CD4-positive, CD25-positive, alpha-beta regulatory T cell (primary cell): ENCODE measurements around the gene OPRD1. TPM values are rescaled to one million over a fixed set of nuclear protein-coding genes. Genes with fewer than 3 reads are reported as not detected.

ENCODE experiments used
- ATAC-seq, 2 donors: fragments of 150-1000 bp; cut with Tn5 transposase; one replicate each; pipeline ENCODE4 v1.10.0; 2021; ENCODE audit warnings: low read depth in 2 of 2, moderate number of reproducible peaks in 2 of 2, moderate library complexity in 1 of 2
- DNase-seq, 3 donors: peaks; one replicate each; pipeline versions ENCODE4 v3.0.0 to v3.0.0-alpha.2; 2012 to 2022; ENCODE audit warnings: mixed read lengths in 1 of 3
- H3K27ac ChIP-seq: one replicate; pipeline ENCODE4 v1.7.0; 2013; ENCODE audit warnings: mild to moderate bottlenecking, low read length; ENCODE audit not compliant: insufficient read depth, poor library complexity, severe bottlenecking
- H3K27me3 ChIP-seq: one replicate; pipeline ENCODE4 v1.7.0; 2013; ENCODE audit warnings: low read length; ENCODE audit not compliant: control insufficient read depth, insufficient read depth
- H3K36me3 ChIP-seq: one replicate; pipeline ENCODE4 v1.7.0; 2013; ENCODE audit warnings: mild to moderate bottlenecking, low read length, moderate library complexity; ENCODE audit not compliant: control insufficient read depth, insufficient read depth
- H3K4me1 ChIP-seq: 2 replicates; pipeline ENCODE4 v1.7.0; 2013; ENCODE audit warnings: mild to moderate bottlenecking, low read length; ENCODE audit not compliant: insufficient read depth, control insufficient read depth, poor library complexity, severe bottlenecking
- H3K4me3 ChIP-seq: one replicate; pipeline ENCODE4 v1.7.0; 2013; ENCODE audit warnings: low read depth, mild to moderate bottlenecking, low read length, moderate library complexity
- H3K9me3 ChIP-seq, 2 experiments: 1 replicate in 1 of 2; 2 replicates in 1 of 2; pipeline ENCODE4 v1.7.0; 2013; ENCODE audit warnings: low read length in 2 of 2, mild to moderate bottlenecking in 1 of 2, moderate library complexity in 1 of 2; ENCODE audit not compliant: control insufficient read depth in 2 of 2
- H3K27ac Mint-ChIP-seq, 3 donors: one replicate each; pipeline ENCODE4 v1.8.0; 2020 to 2022; ENCODE audit warnings: mild to moderate bottlenecking in 3 of 3, mixed read lengths in 3 of 3, moderate library complexity in 2 of 3
- H3K27me3 Mint-ChIP-seq: one replicate; pipeline ENCODE4 v1.8.0; 2022; ENCODE audit warnings: mild to moderate bottlenecking, mixed read lengths
- H3K36me3 Mint-ChIP-seq: one replicate; pipeline ENCODE4 v1.8.0; 2020; ENCODE audit warnings: mixed read lengths
- H3K4me1 Mint-ChIP-seq, 4 donors: one replicate each; pipeline ENCODE4 v1.8.0; 2020 to 2022; ENCODE audit warnings: mixed read lengths in 4 of 4, mild to moderate bottlenecking in 1 of 4
- H3K4me3 Mint-ChIP-seq, 4 donors: one replicate each; pipeline ENCODE4 v1.8.0; 2020 to 2022; ENCODE audit warnings: mild to moderate bottlenecking in 4 of 4, mixed read lengths in 4 of 4, moderate library complexity in 3 of 4
- H3K9me3 Mint-ChIP-seq, 7 donors: one replicate each; pipeline ENCODE4 v1.8.0; 2020 to 2022; ENCODE audit warnings: mixed read lengths in 7 of 7, mild to moderate bottlenecking in 3 of 7, moderate library complexity in 2 of 7
- polyA plus RNA-seq, 4 donors: library from polyadenylated mRNA; unstranded; fragments of 300-500 nt; fragmentation: Illumina TruSeq; gene quantifications; one replicate each; pipeline ENCODE4 v1.2.3, GENCODE V29; 2021
- total RNA-seq: library from RNA; stranded (reverse); gene quantifications from one replicate; pipeline ENCODE4 v1.2.3, GENCODE V29; 2022

OPRD1 gene
- total and polyA plus RNA-seq, 5 donors from 2014 or later, result 0.02 TPM; not detected in 4

DNA sequence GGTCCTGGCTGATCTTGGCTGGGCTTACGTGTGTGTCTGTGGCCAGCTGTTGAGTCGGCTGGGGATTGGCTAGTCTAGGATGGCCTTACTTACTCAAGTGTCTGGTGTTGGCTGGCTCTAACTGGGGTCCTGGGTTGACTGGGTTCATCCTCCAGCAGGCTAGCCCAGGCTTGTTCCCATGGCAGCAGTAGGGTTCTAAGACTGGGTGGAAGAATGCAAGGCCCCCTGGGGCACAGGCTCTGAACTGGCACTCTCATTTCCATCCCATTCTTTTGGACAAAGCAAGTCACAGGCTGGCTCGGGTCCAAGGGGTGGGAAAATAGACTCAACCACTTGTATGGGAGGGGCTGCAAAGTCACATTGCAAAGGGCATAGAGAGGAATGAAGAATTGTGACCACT is 7.9 kb upstream of the OPRD1 start:
- Mint-ChIP-seq H3K27me3 (peaks cover 23% of the 10 kb centered on the region), H3K36me3 (no peaks in the 10 kb centered on the region), H3K27ac (no peak overlapping the region), H3K9me3 (no peaks in the 10 kb centered on the region), H3K4me3 (no peak overlapping the region), H3K4me1 (no peaks in the 10 kb centered on the region)
- H3K4me3 ChIP-seq, result no peak overlapping the region
- H3K27me3 ChIP-seq, result no peaks in the 10 kb centered on the region
- no peaks in the 10 kb centered on the region for H3K4me1 ChIP-seq
- H3K9me3 ChIP-seq, result no peaks in the 10 kb centered on the region
- ATAC-seq, result no peak
- DNase-seq, result no peak
- H3K27ac ChIP-seq, result no peak overlapping the region
- H3K36me3 ChIP-seq, result no peaks in the 10 kb centered on the region

DNA sequence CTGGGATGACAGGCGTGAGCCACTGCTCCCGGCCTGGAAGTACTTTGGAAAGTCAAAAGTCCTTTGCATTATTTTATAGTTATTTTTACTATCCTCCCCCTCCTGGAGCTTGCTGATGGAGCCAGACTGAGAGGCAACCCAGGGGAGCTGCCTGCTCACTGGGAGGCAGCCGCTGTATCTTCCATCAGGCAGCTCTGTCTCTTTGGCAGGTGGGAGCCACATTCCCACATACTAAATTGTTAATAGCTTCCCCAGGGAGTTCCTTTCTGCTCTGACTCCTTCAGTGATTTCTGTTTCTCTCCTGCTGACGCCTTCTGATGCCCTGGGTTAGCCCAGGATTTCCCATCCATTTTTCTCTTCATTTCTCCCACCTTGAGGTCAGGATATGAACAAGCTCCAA is 4.9 kb upstream of the OPRD1 start:
- no peak overlapping the region for H3K27ac ChIP-seq
- no peaks in the 10 kb centered on the region for H3K4me1 ChIP-seq
- H3K36me3 ChIP-seq, result no peaks in the 10 kb centered on the region
- H3K27me3 ChIP-seq, result peaks cover 12% of the 10 kb centered on the region
- H3K4me3 ChIP-seq, result no peak overlapping the region
- Mint-ChIP-seq H3K4me3 (no peak overlapping the region), H3K9me3 (peaks cover 0 to 4% (median 0%) of the 10 kb centered on the region in 7 donors), H3K36me3 (no peaks in the 10 kb centered on the region), H3K27ac (no peak overlapping the region), H3K27me3 (peaks cover 33% of the 10 kb centered on the region), H3K4me1 (peaks cover 0 to 5% (median 2%) of the 10 kb centered on the region in 4 donors)
- ATAC-seq, result no peak
- H3K9me3 ChIP-seq, result no peaks in the 10 kb centered on the region
- DNase-seq, result no peak

DNA sequence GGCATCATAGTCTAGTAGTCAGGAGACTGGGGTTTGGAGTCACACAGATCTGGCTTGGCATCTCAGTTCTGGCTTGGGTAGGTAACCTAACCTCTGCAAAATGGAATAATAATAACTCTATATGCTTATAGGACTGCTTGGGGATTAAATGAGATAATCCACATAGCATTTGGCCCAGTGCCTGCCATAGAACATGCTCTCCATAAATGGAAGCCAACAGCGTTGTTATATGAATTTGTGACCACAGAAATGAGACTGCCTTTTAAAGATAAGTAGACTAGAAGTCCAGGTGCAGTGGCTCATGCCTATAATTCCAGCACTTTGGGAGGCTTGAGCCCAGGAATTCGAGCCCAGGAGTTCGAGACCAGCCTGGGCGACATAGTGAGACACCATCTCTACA is 4.0 kb upstream of the OPRD1 start:
- H3K27ac Mint-ChIP-seq, result no peak overlapping the region
- peaks cover 14% of the 10 kb centered on the region for H3K27me3 ChIP-seq
- H3K4me3 Mint-ChIP-seq, result no peak overlapping the region
- H3K27ac ChIP-seq, result no peak overlapping the region
- ATAC-seq, result no peak
- H3K36me3 Mint-ChIP-seq, result no peaks in the 10 kb centered on the region
- H3K9me3 Mint-ChIP-seq, result peaks cover 0 to 4% (median 0%) of the 10 kb centered on the region in 7 donors
- peaks cover 37% of the 10 kb centered on the region for H3K27me3 Mint-ChIP-seq
- no peak overlapping the region for H3K4me3 ChIP-seq
- no peaks in the 10 kb centered on the region for H3K9me3 ChIP-seq
- no peaks in the 10 kb centered on the region for H3K36me3 ChIP-seq
- peaks cover 0 to 5% (median 2%) of the 10 kb centered on the region in 4 donors for H3K4me1 Mint-ChIP-seq
- DNase-seq, result no peak
- H3K4me1 ChIP-seq, result no peaks in the 10 kb centered on the region

DNA sequence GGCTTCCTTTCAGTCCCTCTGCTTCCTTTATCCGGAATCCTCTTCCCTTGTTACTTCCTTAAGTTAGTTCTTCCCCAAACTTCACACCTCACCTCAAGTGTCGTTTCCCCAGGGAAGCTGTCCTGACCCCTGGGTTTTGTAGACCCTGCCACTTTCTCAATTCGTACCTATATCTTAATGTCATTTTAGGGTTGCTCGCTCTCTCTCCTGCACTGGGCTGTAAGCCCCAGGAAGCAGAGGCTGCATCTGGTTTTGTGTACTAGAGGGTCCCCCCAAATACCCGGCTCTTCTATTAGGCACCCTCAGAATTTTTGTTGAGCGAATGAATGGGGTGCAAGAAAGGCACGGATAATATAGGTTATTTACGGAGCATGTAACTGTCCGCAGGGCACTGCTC is 603 bp upstream of the OPRD1 start:
- no peak for ATAC-seq
- H3K36me3 ChIP-seq, result no peaks in the 10 kb centered on the region
- H3K27me3 ChIP-seq, result peaks cover 23% of the 10 kb centered on the region
- no peak overlapping the region for H3K27ac ChIP-seq
- H3K27ac Mint-ChIP-seq, result peak overlapping the region in 1 of 3 donors; percentile 48
- H3K36me3 Mint-ChIP-seq, result no peaks in the 10 kb centered on the region
- H3K4me1 ChIP-seq, result no peaks in the 10 kb centered on the region
- H3K4me3 Mint-ChIP-seq, result no peak overlapping the region
- H3K4me1 Mint-ChIP-seq, result peaks cover 0 to 11% (median 3%) of the 10 kb centered on the region in 4 donors
- H3K4me3 ChIP-seq, result no peak overlapping the region
- DNase-seq, result no peak
- peaks cover 0 to 4% (median 0%) of the 10 kb centered on the region in 7 donors for H3K9me3 Mint-ChIP-seq
- H3K27me3 Mint-ChIP-seq, result peaks cover 49% of the 10 kb centered on the region
- no peaks in the 10 kb centered on the region for H3K9me3 ChIP-seq

DNA sequence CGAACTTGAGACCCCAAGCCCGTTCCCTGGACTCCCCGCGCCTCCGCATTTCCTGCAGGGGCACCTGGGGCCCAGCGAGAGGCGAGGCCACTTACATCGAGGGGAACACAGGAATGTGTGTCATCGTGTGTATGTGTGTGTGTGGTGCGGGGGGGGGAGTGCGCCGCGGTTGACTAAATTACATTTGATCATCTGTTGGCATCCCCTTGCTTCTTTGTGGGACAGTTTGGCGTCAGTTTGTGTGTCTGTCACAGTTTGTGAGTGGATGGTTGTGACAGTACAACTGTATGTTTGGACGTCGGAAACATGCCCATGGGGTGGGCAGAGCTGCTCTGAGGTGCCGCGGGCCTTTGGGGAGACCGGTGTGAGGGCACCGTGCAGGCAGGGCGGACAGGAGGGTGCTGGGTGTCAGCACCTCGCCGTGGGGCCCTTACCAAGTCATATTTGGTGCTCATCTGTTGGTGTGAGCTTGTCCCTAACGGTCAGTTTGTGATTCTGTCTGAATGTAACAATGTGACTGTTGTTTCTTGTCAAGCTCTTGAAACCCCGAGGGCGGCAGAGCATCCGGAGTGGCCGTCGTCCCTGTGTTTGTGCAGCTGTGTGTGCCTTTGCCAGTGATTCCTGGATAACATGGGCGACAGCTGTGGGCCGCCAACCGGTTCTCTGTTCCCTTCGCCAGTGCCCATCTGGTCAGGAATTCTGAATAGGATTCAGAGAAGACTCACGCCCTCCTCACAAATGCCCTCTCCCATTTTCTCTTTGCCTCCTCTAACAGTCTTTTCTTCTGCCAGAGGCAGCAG is 899 bp downstream of the OPRD1 start:
- no peaks in the 10 kb centered on the region for H3K4me1 ChIP-seq
- peaks cover 55% of the 10 kb centered on the region for H3K27me3 Mint-ChIP-seq
- peaks cover 23% of the 10 kb centered on the region for H3K27me3 ChIP-seq
- no peak overlapping the region for H3K27ac ChIP-seq
- no peak overlapping the region for H3K4me3 ChIP-seq
- H3K9me3 ChIP-seq, result no peaks in the 10 kb centered on the region
- no peak overlapping the region for H3K27ac Mint-ChIP-seq
- no peak for ATAC-seq
- no peak for DNase-seq
- H3K9me3 Mint-ChIP-seq, result peaks cover 0 to 4% (median 0%) of the 10 kb centered on the region in 7 donors
- no peak overlapping the region for H3K4me3 Mint-ChIP-seq
- H3K36me3 Mint-ChIP-seq, result no peaks in the 10 kb centered on the region
- H3K4me1 Mint-ChIP-seq, result peaks cover 0 to 11% (median 3%) of the 10 kb centered on the region in 4 donors
- no peaks in the 10 kb centered on the region for H3K36me3 ChIP-seq

DNA sequence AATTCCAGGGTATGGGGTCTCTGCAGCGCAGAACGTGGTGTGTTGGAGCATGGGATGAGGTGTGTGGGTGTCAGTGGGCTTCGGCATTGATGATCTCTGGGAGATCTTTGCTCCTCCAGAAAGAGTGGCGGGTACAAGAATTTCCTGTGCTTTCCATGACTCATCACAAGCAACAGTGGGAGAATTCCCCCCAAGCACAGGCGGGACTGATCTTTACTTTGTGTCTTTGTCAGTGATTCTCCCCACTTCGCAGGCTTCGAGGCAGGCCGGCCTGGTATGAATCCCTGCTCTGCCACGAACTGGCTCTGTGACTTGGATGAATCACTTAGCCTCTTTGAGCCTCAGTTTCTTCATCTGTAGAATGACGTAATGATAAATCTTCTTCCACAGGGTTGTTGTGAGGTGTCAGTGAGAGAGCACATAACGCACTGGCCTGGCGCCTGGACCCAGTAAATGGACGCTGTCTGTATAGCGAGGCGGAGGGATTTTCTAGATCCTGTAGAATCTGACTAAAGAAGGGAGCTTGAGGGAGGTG is 2.0 kb downstream of the OPRD1 start:
- Mint-ChIP-seq H3K27ac (no peak overlapping the region), H3K36me3 (no peaks in the 10 kb centered on the region), H3K27me3 (peaks cover 55% of the 10 kb centered on the region), H3K9me3 (peaks cover 0 to 4% (median 0%) of the 10 kb centered on the region in 7 donors), H3K4me1 (peaks cover 0 to 11% (median 3%) of the 10 kb centered on the region in 4 donors), H3K4me3 (no peak overlapping the region)
- no peaks in the 10 kb centered on the region for H3K9me3 ChIP-seq
- H3K36me3 ChIP-seq, result no peaks in the 10 kb centered on the region
- H3K4me1 ChIP-seq, result no peaks in the 10 kb centered on the region
- no peak overlapping the region for H3K27ac ChIP-seq
- no peak overlapping the region for H3K4me3 ChIP-seq
- ATAC-seq (no peak), DNase-seq (no peak)
- peaks cover 23% of the 10 kb centered on the region for H3K27me3 ChIP-seq

DNA sequence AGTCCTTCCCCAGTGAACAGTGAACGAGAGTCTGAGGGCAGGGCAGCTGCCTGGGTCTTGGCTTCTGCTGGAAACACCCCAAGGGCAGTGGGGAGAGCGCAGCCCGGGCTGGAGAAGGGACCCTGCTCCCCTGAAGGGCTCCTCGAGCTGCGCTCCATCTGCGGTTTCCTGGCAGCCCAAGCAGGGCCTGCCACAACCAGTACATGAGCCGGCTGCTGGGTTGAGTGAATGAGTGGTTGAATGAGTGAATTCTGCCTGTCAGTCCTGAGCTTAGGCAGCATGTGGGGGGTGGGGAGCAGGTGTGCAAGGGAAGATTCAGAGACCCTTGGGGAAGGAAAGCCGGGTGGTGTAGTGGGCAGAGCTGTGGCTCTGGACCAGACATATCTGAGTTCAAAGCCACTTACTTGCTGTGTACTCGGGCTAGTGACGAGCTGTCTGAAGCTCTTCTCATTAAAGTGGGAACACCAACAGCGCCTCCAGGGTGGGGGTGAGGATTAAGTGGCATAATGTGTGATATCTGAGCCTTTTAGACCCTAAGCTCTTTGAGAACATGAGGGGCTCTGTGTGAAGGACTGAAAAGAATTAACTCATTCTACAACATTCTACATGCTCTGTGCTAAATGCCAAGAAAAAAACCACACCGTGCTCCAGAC is 3.7 kb downstream of the OPRD1 start:
- Mint-ChIP-seq H3K4me1 (peaks cover 0 to 11% (median 2%) of the 10 kb centered on the region in 4 donors), H3K27me3 (peaks cover 51% of the 10 kb centered on the region), H3K27ac (no peak overlapping the region), H3K9me3 (peaks cover 0 to 2% (median 0%) of the 10 kb centered on the region in 7 donors), H3K36me3 (no peaks in the 10 kb centered on the region), H3K4me3 (no peak overlapping the region)
- ATAC-seq (peak in 1 of 2 donors; percentile 28), DNase-seq (no peak)
- Histone ChIP-seq H3K4me3 (no peak overlapping the region), H3K27me3 (peaks cover 19% of the 10 kb centered on the region), H3K27ac (no peak overlapping the region), H3K36me3 (no peaks in the 10 kb centered on the region), H3K9me3 (no peaks in the 10 kb centered on the region), H3K4me1 (no peaks in the 10 kb centered on the region)
